Ishikawa (cell line): ENCODE measurements around the gene CTTN.

Source experiments
- CEBPB ChIP-seq: IDR thresholded peaks from 2 replicates; pipeline ENCODE4 v1.6.1; 2012
- CREB1 ChIP-seq: IDR thresholded peaks from 2 replicates; pipeline ENCODE4 v1.6.1; 2012; ENCODE audit warnings: low read depth
- EGR1 ChIP-seq: IDR thresholded peaks from 2 replicates; pipeline ENCODE4 v1.6.1; 2012
- EP300 ChIP-seq: IDR thresholded peaks from 2 replicates; pipeline ENCODE4 v1.6.1; 2012; ENCODE audit warnings: borderline replicate concordance
- FOXM1 ChIP-seq: IDR thresholded peaks from 2 replicates; pipeline ENCODE4 v1.6.1; 2012; ENCODE audit warnings: low read depth, borderline replicate concordance
- NFIC ChIP-seq: IDR thresholded peaks from 2 replicates; pipeline ENCODE4 v1.6.1; 2012
- RAD21 ChIP-seq: IDR thresholded peaks from 2 replicates; pipeline ENCODE4 v1.6.1; 2012; ENCODE audit warnings: low read depth
- TAF1 ChIP-seq: IDR thresholded peaks from 2 replicates; pipeline ENCODE4 v1.6.1; 2012; ENCODE audit warnings: low read depth, mild to moderate bottlenecking
- TCF12 ChIP-seq: IDR thresholded peaks from 2 replicates; pipeline ENCODE4 v1.6.1; 2012; ENCODE audit warnings: low read depth
- TEAD4 ChIP-seq: IDR thresholded peaks from 2 replicates; pipeline ENCODE4 v1.6.1; 2012
- YY1 ChIP-seq: IDR thresholded peaks from 2 replicates; pipeline ENCODE4 v1.6.1; 2012; ENCODE audit warnings: low read depth
- ZBTB7A ChIP-seq: IDR thresholded peaks from 2 replicates; pipeline ENCODE4 v1.6.1; 2012; ENCODE audit warnings: low read depth
- TF ChIP-seq, protein P1 (sequence below): IDR thresholded peaks from 2 replicates; pipeline ENCODE4 v1.6.1; 2012
- TF ChIP-seq, protein P2 (sequence below): IDR thresholded peaks from 2 replicates; pipeline ENCODE4 v1.6.1; 2012; ENCODE audit warnings: low read depth, mild to moderate bottlenecking
- TF ChIP-seq, protein P3 (sequence below): IDR thresholded peaks from 2 replicates; pipeline ENCODE4 v1.6.1; 2012

The CTTN gene

DNA sequence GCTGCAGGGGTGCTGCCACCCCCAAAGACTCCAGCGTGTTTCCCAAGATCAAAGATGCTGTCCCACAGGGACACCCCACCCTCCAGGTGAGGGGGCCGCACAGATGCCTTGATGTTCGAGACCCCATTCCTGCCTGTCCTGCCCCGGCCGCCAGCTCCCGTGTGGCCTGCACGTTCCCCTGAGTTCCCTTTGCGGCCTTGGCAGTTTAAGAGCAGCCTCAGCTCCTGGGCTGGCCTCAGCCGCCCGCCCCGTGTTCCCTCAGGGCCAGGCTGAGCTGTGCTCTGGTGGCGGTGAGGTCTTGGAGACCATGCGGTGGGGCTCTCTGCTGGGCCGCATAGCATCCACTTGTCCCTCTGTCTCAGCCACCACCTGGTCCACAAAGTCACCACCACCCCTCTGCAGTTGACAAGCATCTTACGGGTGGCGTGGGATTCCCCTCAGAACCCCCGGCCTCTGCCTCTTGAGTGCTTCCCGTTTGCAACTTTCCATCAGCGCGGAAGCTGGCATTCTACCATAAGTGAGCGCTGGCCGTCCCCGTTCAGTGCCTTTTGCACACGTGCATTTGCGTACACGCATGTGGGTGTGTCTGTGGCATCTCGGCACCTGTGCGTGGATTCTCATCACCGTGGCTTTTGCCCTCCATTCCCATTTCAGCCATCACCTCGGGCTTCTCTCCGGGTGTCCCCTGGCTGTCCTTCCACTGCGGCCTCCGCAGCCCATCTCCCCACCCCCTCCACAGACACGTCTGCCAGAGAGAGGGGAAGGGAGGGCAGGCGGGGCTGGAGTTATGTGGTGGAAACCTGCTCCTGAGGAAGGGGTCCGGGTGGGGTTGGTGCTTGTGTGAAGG, 35.9 kb downstream of the CTTN start:
- TF ChIP-seq YY1: no peak

DNA sequence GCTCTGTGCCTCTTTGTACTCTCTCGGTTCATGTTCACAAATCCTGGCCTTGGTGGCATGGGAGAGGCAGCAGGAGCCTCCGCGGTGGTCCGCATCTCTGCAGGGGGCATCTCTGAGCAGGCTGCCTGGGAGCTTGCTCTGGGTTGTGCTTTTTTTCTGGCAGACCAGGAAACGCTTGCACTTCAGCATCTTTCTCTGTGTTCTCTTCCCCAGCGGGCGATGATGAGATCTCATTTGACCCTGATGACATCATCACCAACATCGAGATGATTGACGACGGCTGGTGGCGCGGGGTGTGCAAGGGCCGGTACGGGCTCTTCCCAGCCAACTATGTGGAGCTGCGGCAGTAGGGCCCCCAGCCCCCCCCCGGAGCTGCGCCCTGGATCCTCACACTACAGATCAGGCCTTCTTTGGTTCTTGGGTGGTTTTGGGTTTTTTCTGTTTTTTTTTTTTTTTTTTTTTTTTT, 36.5 kb downstream of the CTTN start:
- TF ChIP-seq TAF1 (no peak), NFIC (no peak), EP300 (no peak), RAD21 (no peak), EGR1 (no peak), TEAD4 (no peak)
- TF ChIP-seq, protein P1, sequence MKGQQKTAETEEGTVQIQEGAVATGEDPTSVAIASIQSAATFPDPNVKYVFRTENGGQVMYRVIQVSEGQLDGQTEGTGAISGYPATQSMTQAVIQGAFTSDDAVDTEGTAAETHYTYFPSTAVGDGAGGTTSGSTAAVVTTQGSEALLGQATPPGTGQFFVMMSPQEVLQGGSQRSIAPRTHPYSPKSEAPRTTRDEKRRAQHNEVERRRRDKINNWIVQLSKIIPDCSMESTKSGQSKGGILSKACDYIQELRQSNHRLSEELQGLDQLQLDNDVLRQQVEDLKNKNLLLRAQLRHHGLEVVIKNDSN: no peak
- TF ChIP-seq, protein P2, sequence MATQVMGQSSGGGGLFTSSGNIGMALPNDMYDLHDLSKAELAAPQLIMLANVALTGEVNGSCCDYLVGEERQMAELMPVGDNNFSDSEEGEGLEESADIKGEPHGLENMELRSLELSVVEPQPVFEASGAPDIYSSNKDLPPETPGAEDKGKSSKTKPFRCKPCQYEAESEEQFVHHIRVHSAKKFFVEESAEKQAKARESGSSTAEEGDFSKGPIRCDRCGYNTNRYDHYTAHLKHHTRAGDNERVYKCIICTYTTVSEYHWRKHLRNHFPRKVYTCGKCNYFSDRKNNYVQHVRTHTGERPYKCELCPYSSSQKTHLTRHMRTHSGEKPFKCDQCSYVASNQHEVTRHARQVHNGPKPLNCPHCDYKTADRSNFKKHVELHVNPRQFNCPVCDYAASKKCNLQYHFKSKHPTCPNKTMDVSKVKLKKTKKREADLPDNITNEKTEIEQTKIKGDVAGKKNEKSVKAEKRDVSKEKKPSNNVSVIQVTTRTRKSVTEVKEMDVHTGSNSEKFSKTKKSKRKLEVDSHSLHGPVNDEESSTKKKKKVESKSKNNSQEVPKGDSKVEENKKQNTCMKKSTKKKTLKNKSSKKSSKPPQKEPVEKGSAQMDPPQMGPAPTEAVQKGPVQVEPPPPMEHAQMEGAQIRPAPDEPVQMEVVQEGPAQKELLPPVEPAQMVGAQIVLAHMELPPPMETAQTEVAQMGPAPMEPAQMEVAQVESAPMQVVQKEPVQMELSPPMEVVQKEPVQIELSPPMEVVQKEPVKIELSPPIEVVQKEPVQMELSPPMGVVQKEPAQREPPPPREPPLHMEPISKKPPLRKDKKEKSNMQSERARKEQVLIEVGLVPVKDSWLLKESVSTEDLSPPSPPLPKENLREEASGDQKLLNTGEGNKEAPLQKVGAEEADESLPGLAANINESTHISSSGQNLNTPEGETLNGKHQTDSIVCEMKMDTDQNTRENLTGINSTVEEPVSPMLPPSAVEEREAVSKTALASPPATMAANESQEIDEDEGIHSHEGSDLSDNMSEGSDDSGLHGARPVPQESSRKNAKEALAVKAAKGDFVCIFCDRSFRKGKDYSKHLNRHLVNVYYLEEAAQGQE: no peak

DNA sequence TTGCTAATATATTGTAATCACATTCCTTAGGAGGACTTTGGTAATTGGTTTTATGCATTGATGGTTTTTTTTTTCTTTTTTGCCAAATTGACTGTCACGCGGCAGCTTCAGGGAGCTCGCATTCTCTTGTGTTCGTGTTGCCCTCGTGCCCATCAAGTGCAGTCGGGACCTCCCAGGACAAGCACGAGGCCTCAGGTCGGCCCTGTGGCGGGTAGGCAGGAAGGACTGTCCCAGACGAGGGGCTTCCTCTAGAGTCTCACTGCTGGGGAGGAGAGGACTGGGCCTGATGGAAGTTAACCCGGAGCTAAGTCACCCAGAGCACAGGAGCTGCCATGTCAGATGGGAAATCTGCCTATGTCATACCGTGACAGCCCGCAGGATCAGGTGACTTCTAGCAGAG, 37.0 kb downstream of the CTTN start:
- TF ChIP-seq ZBTB7A (no peak), EP300 (no peak)
- TF ChIP-seq, protein P1: no peak

DNA sequence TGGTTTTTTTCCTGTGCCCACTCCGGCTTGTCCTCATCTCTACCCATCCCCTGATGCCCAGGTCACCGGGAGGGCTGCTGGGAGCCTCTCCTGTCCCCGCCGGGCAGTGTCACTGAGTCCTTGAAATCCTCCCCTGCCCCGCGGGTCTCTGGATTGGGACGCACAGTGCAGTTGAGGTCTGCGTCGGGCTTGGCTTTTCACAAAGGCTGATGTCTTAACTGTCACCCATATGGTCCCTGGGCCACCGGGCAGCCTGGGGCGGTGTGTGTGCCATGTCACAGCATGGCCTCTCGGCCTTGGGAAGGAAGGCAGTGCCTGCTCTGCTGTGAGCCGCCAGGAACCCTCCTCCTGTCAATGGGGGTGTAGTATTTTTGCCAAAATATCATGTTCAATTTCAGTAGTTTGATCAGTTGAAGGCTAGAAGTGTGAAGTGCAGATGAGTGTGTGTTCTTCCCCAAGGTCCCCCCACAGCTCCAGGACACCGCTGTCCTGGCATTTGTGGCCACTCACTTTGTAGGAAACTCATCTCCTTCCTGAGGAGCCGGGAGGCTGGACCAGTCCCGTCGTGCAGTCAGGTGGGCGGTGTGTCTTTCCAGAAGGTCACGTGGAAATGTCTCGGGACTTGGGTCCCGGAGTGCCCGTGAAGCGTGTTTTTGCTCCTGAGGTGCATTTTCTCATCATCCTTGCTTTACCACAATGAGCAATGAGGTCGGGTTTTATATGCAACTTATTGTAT, 37.6 kb downstream of the CTTN start:
- TF ChIP-seq RAD21 (no peak), FOXM1 (no peak), TAF1 (no peak), YY1 (no peak), CEBPB (no peak), TEAD4 (no peak), ZBTB7A (no peak)
- TF ChIP-seq, protein P1: no peak
- TF ChIP-seq, protein P3, sequence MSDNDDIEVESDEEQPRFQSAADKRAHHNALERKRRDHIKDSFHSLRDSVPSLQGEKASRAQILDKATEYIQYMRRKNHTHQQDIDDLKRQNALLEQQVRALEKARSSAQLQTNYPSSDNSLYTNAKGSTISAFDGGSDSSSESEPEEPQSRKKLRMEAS: no peak
- TF ChIP-seq, protein P2: no peak

DNA sequence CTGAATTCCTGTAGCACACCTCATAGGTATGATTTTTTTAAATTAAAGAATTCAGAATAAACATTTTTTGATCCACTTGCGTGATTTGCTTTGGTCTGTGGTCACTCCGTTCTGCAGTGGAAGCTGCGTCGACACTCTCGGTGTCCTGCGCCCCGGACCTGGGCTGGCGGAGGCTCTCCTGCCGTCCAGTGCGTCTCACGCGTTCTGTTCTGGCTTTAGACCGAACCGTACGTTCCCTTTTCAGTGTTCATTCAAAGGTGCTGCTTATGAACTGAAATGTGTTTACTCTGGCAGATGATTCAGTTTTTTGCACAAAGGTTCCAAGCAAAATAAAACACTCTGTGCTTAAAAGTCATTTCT, 38.2 kb downstream of the CTTN start:
- TF ChIP-seq, protein P3: no peak
- TF ChIP-seq, protein P2: no peak
- no peak for TF ChIP-seq NFIC
- TF ChIP-seq CREB1: no peak
- no peak for TF ChIP-seq EP300
- TF ChIP-seq TEAD4: no peak
- no peak for TF ChIP-seq TCF12
- no peak for TF ChIP-seq FOXM1
- no peak for TF ChIP-seq YY1
- no peak for TF ChIP-seq ZBTB7A
- TF ChIP-seq, protein P1: no peak
- no peak for TF ChIP-seq CEBPB
- TF ChIP-seq RAD21: no peak
- no peak for TF ChIP-seq EGR1
